ENCODE results near the gene TMCO2. TPM values are rescaled to one million over a fixed set of nuclear protein-coding genes. Genes with fewer than 3 reads are reported as not detected.

TMCO2 gene
- total RNA-seq, 1 experiment from 2014 or later, result not detected

- TF ChIP-seq ZBTB33 (IDR thresholded peaks at IDR 0.05; ENCODE audit: extremely low read depth, insufficient replicate concordance, low read length) (no peak), CBX3 (IDR thresholded peaks at IDR 0.05; ENCODE audit: low read depth) (no peak), MAX (IDR thresholded peaks at IDR 0.05) (no peak), ZFX (IDR thresholded peaks at IDR 0.05) (no peak), ATF3 (IDR thresholded peaks at IDR 0.05) (no peak), POLR2A (IDR thresholded peaks at IDR 0.05; ENCODE audit: borderline replicate concordance, extremely low read depth, insufficient read depth, insufficient read length) (no peak), SIN3A (IDR thresholded peaks at IDR 0.05; ENCODE audit: low read depth) (no peak), POLR2AphosphoS5 (IDR thresholded peaks at IDR 0.05; ENCODE audit: low read depth, low read length) (no peak), EZH2phosphoT487 (IDR thresholded peaks at IDR 0.05; ENCODE audit: borderline replicate concordance) (no peak), RAD21 (IDR thresholded peaks at IDR 0.05; ENCODE audit: low read depth) (no peak), ELF1 (IDR thresholded peaks at IDR 0.05; ENCODE audit: borderline replicate concordance, low read depth) (no peak)
Measured at GRCh38 chr1:40273547-40274166, 25.9 kb downstream of the TMCO2 start (continued).

- Histone ChIP-seq H3K4me3 (replicated peaks in 1 of 2; ENCODE audit: low read depth in 1 of 2, low read length in 2 of 2) (no peak overlapping the region), H3K27me3 (ENCODE audit: insufficient read depth, low read length) (no peaks in the 10 kb centered on the region), H2AFZ (ENCODE audit: low read depth, low read length, poor library complexity, severe bottlenecking) (no peak overlapping the region), H3K4me1 (ENCODE audit: control insufficient read depth in 1 of 2, insufficient read depth in 2 of 2, low read length in 2 of 2) (no peaks in the 10 kb centered on the region), H4K20me1 (ENCODE audit: insufficient read depth) (0 out of 2 replicates have a peak, but pooled peaks cover 4% of the 10 kb centered on the region), H3K36me3 (ENCODE audit: control insufficient read depth in 1 of 2, insufficient read depth in 2 of 2, low read length in 2 of 2) (peaks cover 19 to 32% of the 10 kb centered on the region in 2 experiments; a peak in 3 of 4 replicates), H3K9me3 (ENCODE audit: control insufficient read depth in 1 of 2, insufficient read depth in 1 of 2, low read depth in 1 of 2, low read length in 2 of 2) (no peaks in the 10 kb centered on the region), H3K27ac (ENCODE audit: low read depth, low read length) (no peak overlapping the region), H3K79me2 (ENCODE audit: insufficient read depth, low read length) (peaks cover 19% of the 10 kb centered on the region), H3K9ac (ENCODE audit: low read length) (no peak overlapping the region), H3K4me2 (ENCODE audit: low read length) (no peak overlapping the region), H3K9me2 (ENCODE audit: insufficient read depth) (no peaks in the 10 kb centered on the region)
- intact Hi-C loops (cut with micrococcal nuclease), result no loop called here
- RAD21 ChIA-PET (ENCODE audit: low non-redundant PET in 1 of 2, low total read pairs in 2 of 2, uncharacterized antibody in 2 of 2, unreplicated experiment in 2 of 2), result no interaction called here
- POLR2A ChIA-PET, result no interaction called here
- ATAC-seq (no peak), DNase-seq (ENCODE audit: low read depth, low spot score) (no peak)
- CTCF ChIA-PET, result no interaction called here
- no TSS peak for BruUV-seq (replicated peaks)
- TF ChIP-seq CEBPB (IDR thresholded peaks at IDR 0.05; ENCODE audit: low read depth), result no peak
- no peak for TF ChIP-seq ZFX (IDR thresholded peaks at IDR 0.05)
- TF ChIP-seq EGR1 (IDR thresholded peaks at IDR 0.05; ENCODE audit: low read depth), result no peak
- no peak for TF ChIP-seq POLR2AphosphoS5 (IDR thresholded peaks at IDR 0.05; ENCODE audit: low read depth, low read length)
- no peak for TF ChIP-seq CTCF (IDR thresholded peaks at IDR 0.05 in 2 of 3, conservative IDR thresholded peaks at IDR 0.05 in 1 of 3; ENCODE audit: borderline replicate concordance in 1 of 3, insufficient read depth in 1 of 3, low read depth in 2 of 3, low read length in 2 of 3)
- no peak for TF ChIP-seq ZBTB33 (IDR thresholded peaks at IDR 0.05; ENCODE audit: extremely low read depth, insufficient replicate concordance, low read length)
- no peak for TF ChIP-seq EZH2 (IDR thresholded peaks at IDR 0.05)
- no peak for TF ChIP-seq FOSL1 (IDR thresholded peaks at IDR 0.05; ENCODE audit: low read depth)
- TF ChIP-seq ATF3 (IDR thresholded peaks at IDR 0.05), result no peak
- TF ChIP-seq SP1 (IDR thresholded peaks at IDR 0.05; ENCODE audit: low read depth), result no peak
- TF ChIP-seq CBX3 (IDR thresholded peaks at IDR 0.05; ENCODE audit: low read depth), result no peak
Measured at GRCh38 chr1:40274331-40274730, 26.6 kb downstream of the TMCO2 start.
